GM18858 (cell line): ENCODE measurements around the gene KCMF1.

Experiments used
- ATAC-seq: cut with Tn5 transposase; IDR thresholded peaks from one replicate; pipeline ENCODE4 v1.9.1; 2021; ENCODE audit not compliant: unreplicated experiment

Gene KCMF1

GRCh38 chr2:85019121-85019520 is 48.2 kb downstream of the KCMF1 start:
- no peak for ATAC-seq

- no peak for ATAC-seq
These were observed 51.3 kb downstream of the KCMF1 start for GRCh38 chr2:85022232-85022631.

- no peak for ATAC-seq
These were observed 53.5 kb downstream of the KCMF1 start for GRCh38 chr2:85024372-85025047.

- ATAC-seq = no peak
These were observed 61.7 kb downstream of the KCMF1 start for GRCh38 chr2:85032621-85033020.

- no peak for ATAC-seq
These were observed 62.4 kb downstream of the KCMF1 start for GRCh38 chr2:85033388-85033787.

DNA sequence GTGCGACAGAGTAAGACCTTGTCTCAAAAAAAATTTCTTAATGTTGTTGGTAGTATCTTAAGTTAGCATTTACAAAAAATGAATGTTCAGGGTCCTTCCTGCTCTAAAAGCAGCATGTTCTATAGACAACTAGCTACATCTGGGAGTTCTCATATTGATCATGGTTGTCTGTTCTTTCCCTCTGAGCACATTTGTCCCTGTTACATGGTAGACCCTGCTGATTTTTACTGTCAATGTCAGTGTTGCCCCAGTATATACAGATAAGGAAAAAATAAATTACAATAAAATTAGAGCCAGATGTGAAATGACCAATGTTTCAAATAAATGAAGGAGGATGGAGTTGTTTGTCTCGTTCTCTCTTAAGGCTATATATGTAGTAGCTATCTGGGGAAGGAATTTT is 63.2 kb downstream of the KCMF1 start:
- ATAC-seq = no peak

GRCh38 chr2:85037622-85038021 is 66.7 kb downstream of the KCMF1 start:
- ATAC-seq = no peak

DNA sequence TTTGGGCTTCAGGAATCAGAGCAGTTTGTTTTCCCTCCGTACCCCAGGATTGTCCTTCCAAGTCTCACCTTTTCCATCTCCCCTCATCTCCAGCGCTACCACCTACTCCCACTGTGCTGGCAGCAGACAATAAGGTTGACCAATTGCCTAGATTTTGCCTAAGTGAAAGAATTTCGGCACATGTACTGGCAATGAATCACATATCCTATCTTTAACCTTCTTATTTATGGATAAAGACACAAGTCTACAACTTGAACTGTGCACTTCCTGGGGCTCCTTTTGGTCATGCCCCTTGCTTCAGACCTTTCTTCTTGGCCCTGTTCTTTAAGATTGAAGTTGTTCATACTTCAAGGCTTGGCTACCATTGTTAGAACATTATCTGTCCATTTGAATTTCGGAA is 71.4 kb downstream of the KCMF1 start:
- no peak for ATAC-seq

DNA sequence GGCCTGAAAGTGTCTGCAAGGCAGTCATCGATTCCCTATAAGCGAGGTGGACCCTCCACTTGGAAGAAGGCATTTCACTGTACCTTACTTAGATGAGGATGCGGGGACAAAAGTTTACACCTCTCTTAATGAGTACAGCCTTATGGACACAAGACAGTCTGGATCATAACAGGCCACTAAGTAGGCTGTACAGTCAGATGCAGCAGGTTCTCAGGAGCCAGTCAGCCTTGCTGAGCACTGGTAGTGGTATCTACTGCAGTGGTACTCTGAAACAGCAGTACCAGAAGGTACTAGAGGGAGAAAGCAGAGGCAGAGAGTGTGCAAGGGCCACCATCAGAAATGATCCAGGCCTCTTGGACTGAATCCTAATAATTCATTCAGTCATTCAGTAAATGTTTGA is 77.6 kb downstream of the KCMF1 start:
- no peak for ATAC-seq

- ATAC-seq = no peak
These were observed 78.3 kb downstream of the KCMF1 start for GRCh38 chr2:85049236-85049635.

GRCh38 chr2:85053802-85054201 is 82.8 kb downstream of the KCMF1 start:
- no peak for ATAC-seq

GRCh38 chr2:85057226-85057962 is 86.4 kb downstream of the KCMF1 start:
- ATAC-seq = no peak

GRCh38 chr2:85061896-85062295 is 90.9 kb downstream of the KCMF1 start:
- no peak for ATAC-seq

DNA sequence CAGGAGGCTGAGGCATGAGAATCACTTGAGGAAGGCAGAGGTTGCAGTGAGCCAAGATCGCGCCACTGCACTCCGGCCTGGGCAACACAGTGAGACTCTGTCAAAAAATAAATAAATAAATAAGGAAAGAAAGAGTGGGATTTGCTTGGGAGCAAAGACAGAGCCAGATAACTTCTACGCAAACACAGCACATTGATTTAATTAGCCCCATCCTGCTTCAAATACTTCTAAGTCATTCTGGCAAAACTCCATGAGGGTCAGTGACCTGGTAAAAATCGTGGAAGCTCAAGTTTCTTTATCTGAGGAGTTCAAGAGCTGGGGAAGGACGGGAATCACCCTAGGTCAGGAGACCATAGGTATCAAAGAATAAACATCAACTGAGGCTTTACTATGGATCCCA is 91.6 kb downstream of the KCMF1 start:
- ATAC-seq = no peak

DNA sequence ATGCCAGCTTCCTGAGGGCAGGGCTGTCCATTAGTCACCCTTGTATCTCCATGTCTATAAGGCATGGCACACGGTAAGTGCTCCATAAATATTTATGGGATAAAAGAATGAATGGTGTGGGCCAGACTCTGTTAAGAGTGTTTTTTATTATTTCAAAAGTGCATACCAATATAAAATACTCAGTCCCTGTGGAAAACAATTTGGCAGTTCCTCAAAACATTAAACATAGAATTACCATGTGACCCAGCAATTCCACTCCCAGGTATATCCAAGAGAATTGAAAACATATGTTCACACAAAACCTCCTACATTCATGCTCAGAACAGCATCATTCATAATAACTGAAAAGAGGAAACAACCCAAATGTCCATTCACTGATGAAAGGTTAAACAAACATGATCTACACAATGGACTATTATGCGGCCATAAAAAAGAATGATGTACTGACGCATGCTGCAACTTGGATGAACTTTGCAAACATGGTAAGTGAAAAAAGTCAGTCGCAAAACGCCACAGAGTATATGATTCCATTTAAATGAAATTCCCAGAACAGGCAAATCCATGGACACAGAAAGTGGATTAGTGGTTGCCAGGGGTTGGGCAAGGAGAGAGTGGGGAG is 93.1 kb downstream of the KCMF1 start:
- ATAC-seq = no peak

- ATAC-seq = no peak
These were observed 94.1 kb downstream of the KCMF1 start for GRCh38 chr2:85064927-85065577.

DNA sequence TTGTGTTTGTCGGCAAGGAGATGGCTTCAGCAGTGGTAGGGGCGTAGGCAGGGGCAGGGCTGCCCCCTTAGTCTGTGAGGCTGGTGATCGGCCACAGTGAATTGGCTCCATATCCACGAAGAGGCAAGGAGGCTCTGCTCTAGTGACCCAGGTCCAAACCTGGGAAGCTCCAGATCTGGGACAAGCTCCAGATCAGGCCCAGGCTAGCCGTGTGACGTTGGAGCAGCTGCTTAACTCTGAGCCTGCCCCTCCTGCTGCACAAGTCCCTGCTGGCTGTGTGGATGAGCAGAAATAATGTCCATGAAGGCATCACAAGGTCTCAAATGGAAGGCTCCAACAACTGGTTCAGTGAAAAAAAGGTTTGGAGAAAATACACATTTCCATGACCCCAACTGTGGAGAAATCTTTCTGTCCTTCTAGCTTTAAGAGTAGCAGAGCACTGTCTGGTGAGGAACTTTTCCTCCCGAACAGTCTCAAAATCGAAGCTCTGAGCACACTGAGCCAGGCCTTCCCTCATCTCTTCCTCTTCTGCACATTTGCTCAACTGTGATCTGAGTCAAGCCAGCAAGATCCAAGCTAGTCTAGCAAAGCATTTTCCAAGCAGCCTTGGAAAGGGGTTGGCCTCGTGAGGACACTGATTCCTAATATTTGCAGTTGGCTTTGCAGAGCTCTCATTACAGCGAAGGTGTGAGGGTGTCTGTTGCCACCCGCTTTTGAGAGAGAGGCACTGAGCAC is 95.2 kb downstream of the KCMF1 start:
- no peak for ATAC-seq

DNA sequence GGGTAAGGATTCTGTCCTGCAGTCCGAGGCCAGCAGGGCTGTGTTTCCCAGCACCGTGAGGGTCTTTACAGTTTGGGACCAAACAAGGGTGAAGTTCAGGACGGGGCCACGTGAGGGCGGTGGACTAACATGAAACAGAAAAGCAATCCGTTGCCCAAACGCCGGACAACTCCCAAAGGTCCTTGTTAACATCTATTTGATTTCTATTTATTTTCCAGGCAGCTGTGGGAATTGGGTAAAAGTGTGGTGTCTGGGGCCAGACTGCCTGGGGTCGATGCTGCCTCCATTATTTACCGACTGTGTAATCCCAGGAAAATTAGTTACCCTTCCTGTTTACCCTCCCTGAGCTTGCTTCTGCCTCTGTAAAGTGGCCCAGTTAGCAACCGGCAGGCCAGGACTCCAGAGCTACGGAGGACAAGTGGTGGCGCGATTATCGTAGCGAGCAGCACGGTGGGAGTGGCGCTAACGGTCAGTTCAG is 96.0 kb downstream of the KCMF1 start:
- ATAC-seq = no peak

GRCh38 chr2:85071096-85071495 is 100.1 kb downstream of the KCMF1 start:
- no peak for ATAC-seq

DNA sequence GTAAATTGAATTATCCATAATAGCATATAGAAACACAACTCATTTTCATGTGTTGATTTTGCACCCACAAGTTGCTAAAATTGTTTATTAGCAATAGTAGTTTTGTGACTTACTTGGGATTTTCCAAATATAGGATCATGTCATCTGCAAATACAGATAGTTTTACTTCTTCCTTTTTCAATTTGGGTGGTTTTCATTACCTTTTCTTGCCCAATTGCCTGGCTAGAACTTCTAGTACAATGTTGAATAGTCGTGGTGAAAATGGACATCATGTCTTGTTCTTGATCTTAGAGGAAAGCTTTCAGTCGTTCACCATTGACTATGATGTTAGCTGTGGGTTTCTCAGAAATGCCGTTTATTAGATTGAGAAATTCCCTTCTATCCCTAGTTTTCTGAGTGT is 102.1 kb downstream of the KCMF1 start:
- ATAC-seq = no peak
